ENCODE measurements around the gene CUX1.

- TF ChIP-seq CTCF (IDR thresholded peaks at IDR 0.05) (no peak), EZH2 (IDR thresholded peaks at IDR 0.05; ENCODE audit: borderline replicate concordance, insufficient read depth, low read depth, low read length, poor library complexity, severe bottlenecking) (no peak)
Observed at GRCh38 chr7:102208826-102209225, 391.4 kb downstream of the CUX1 start.
